ENCODE measurements around the gene HOXA6. TPM values are rescaled to one million over a fixed set of nuclear protein-coding genes. Genes with fewer than 3 reads are reported as not detected.

The HOXA6 gene
- total and polyA plus RNA-seq, 2 donors (not counting 1 experiment from before 2014, with no cell fraction given): 1.2 to 3.6 TPM

DNA sequence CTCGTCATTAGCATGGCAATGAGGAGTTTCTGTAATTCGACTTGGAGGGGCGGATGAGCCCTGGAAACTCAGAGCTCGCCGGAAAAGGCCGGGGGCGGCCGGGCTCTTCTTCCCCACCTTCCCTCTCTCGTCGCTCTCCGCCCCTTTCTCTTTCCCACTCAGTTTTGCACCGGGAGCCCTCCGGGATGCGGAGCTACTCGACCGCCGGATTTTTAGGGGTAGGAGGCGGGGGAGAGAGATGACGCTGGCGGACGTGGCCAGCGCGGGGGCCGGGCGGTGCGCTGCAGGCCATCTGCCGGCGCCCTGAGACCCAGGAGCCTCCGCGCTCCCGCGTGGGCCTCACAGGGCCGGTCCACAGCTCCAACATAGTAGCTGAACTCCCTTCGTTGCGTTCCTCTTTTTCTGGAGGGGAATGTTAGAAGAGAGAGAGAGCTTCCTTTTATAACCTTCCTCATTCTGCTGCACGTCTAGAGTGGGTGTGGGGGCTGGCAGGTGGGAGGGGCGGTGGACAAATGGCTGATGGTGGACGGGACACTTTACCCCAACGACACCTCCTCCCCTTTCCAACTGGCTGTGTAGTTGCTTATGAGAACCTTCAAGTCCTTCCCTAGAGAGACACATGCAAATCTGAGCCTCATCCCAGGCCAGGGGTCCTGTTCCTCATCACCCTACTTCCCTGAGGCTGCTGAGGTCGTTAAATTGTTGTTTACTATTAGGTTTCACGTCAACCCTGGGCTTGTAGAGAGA lies 50.6 kb downstream of the HOXA6 start:
- Histone ChIP-seq H3K4me2 (ENCODE audit: extremely low read depth, insufficient read depth, low read length) (peak overlapping the region; percentile 97), H2AFZ (ENCODE audit: low read length) (no peak overlapping the region), H3K9me3 (ENCODE audit: control insufficient read depth, insufficient read depth, low read depth, low read length) (no peaks in the 10 kb centered on the region), H3K79me2 (ENCODE audit: control insufficient read depth, insufficient read depth, low read length) (peaks cover 54% of the 10 kb centered on the region), H3K27me3 (ENCODE audit: control insufficient read depth, insufficient read depth, low read length) (no peaks in the 10 kb centered on the region), H3K36me3 (ENCODE audit: control insufficient read depth, insufficient read depth, low read length) (no peaks in the 10 kb centered on the region), H3K9ac (ENCODE audit: insufficient read depth, low read length) (peak overlapping the region; percentile 93), H3K4me1 (ENCODE audit: control insufficient read depth, extremely low read depth, insufficient read depth, low read length) (peaks cover 4% of the 10 kb centered on the region), H3K27ac (ENCODE audit: insufficient read depth, low read length) (peak overlapping the region; percentile 95), H3K4me3 (replicated peaks in 1 of 4; ENCODE audit: control extremely low read depth in 1 of 4, insufficient read depth in 1 of 4, low read depth in 3 of 4, low read length in 4 of 4) (peak overlapping the region; percentile 70 to 93 (median 84)), H4K20me1 (ENCODE audit: control insufficient read depth, extremely low read depth, insufficient read depth, low read length) (no peaks in the 10 kb centered on the region)
- peak; percentile 59 to 61 for DNase-seq (ENCODE audit: low read depth in 2 of 2)
- TF ChIP-seq, protein P1, sequence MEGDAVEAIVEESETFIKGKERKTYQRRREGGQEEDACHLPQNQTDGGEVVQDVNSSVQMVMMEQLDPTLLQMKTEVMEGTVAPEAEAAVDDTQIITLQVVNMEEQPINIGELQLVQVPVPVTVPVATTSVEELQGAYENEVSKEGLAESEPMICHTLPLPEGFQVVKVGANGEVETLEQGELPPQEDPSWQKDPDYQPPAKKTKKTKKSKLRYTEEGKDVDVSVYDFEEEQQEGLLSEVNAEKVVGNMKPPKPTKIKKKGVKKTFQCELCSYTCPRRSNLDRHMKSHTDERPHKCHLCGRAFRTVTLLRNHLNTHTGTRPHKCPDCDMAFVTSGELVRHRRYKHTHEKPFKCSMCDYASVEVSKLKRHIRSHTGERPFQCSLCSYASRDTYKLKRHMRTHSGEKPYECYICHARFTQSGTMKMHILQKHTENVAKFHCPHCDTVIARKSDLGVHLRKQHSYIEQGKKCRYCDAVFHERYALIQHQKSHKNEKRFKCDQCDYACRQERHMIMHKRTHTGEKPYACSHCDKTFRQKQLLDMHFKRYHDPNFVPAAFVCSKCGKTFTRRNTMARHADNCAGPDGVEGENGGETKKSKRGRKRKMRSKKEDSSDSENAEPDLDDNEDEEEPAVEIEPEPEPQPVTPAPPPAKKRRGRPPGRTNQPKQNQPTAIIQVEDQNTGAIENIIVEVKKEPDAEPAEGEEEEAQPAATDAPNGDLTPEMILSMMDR (conservative IDR thresholded peaks at IDR 0.05 in 1 of 2, IDR thresholded peaks at IDR 0.05 in 1 of 2; ENCODE audit: low read depth in 1 of 2, low read length in 2 of 2): no peak
- TF ChIP-seq EZH2 (IDR thresholded peaks at IDR 0.05; ENCODE audit: low read length, missing control alignments): no peak

DNA sequence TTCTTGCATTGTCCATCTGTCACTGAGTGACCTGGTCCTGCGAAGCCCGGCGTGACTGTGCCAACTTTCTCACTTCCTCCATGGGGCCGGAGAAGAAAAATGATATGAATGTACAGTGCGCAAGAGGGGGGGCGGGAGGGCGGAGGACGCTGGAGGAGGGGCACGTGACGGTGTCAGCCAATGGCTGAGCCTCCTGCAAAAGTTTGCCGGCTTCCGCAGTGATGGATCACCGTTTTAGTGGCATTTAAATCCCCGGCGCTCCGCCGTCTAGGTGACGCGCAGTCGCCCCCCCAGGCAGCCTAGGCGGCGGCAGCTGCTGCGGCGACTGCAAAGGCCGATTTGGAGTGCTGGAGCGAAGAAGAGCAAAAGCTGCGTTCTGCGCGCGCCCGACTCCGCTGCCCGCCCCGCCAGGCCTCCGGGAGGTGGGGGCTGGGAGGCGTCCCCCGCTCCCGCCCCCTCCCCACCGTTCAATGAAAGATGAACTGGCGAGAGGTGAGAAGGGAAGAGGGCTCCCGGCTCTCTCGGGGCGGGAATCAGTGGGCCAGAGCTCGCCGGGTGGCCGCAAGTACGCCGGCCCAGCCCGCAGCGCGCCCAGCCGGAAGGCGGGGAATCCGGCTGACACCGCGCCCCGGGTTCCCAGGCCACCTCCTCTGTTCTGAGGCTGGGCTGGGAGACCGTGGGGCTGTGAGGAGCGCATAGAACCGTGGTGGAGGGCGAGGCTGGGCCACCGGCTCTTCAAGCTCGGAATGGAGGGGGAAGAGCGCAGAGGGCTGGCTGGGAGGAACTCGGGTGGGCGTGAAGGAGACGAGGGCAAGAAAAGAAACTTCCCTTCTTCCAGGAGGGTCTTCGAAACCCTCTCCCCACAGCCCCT lies 51.4 kb downstream of the HOXA6 start, which contains the start of gene HOXA1:
Gene HOXA1 (minus strand): TSS at position 104 of the 871 bp plus-strand sequence. CDS start 88 bp downstream, at position 16.
- H3K27ac ChIP-seq (ENCODE audit: insufficient read depth, low read length): peak within 1 kb of the TSS; percentile 95
- H2AFZ ChIP-seq (ENCODE audit: low read length): peak within 1 kb of the TSS; percentile 27
- no peaks in the 10 kb centered on the region for H3K9me3 ChIP-seq (ENCODE audit: control insufficient read depth, insufficient read depth, low read depth, low read length)
- H3K9ac ChIP-seq (ENCODE audit: insufficient read depth, low read length): peak within 1 kb of the TSS; percentile 93
- TF ChIP-seq, protein P1 (conservative IDR thresholded peaks at IDR 0.05 in 1 of 2, IDR thresholded peaks at IDR 0.05 in 1 of 2; ENCODE audit: low read depth in 1 of 2, low read length in 2 of 2): no peak
- TF ChIP-seq EZH2 (IDR thresholded peaks at IDR 0.05; ENCODE audit: low read length, missing control alignments): no peak
- no peaks in the 10 kb centered on the region for H3K36me3 ChIP-seq (ENCODE audit: control insufficient read depth, insufficient read depth, low read length)
- H3K4me2 ChIP-seq (ENCODE audit: extremely low read depth, insufficient read depth, low read length): peak within 1 kb of the TSS; percentile 97
- no peaks in the 10 kb centered on the region for H3K27me3 ChIP-seq (ENCODE audit: control insufficient read depth, insufficient read depth, low read length)
- no peaks in the 10 kb centered on the region for H4K20me1 ChIP-seq (ENCODE audit: control insufficient read depth, extremely low read depth, insufficient read depth, low read length)
- DNase-seq (ENCODE audit: low read depth in 2 of 2): peak; percentile 93 to 95
- H3K4me3 ChIP-seq (replicated peaks in 1 of 4; ENCODE audit: control extremely low read depth in 1 of 4, insufficient read depth in 1 of 4, low read depth in 3 of 4, low read length in 4 of 4): peak within 1 kb of the TSS; percentile 70 to 93 (median 84)
- H3K79me2 ChIP-seq (ENCODE audit: control insufficient read depth, insufficient read depth, low read length): peaks cover 49% of the 10 kb centered on the region
- H3K4me1 ChIP-seq (ENCODE audit: control insufficient read depth, extremely low read depth, insufficient read depth, low read length): peaks cover 4% of the 10 kb centered on the region

Other genes with a start within 250 kb of the HOXA6 start
- gene HOXA1, start 51.8 kb downstream of the HOXA6 start, total RNA-seq: 0.50 and 0.51 TPM in 2 replicates
- gene HOXA1, start 51.8 kb downstream of the HOXA6 start, polyA plus RNA-seq: 0.58 and 0.83 TPM in 2 replicates
- 1.0 and 1.3 TPM in 2 replicates for gene HOXA2, start 45.1 kb downstream of the HOXA6 start, total RNA-seq
- gene HOXA2, start 45.1 kb downstream of the HOXA6 start, polyA plus RNA-seq: 2.3 and 2.6 TPM in 2 replicates
- 0.33 and 0.51 TPM in 2 replicates for gene HOXA4, start 17.0 kb downstream of the HOXA6 start, total RNA-seq
- 2.4 and 3.6 TPM in 2 replicates for gene HOXA4, start 17.0 kb downstream of the HOXA6 start, polyA plus RNA-seq
- 18.3 and 22.1 TPM in 2 replicates for gene HOXA5, start 4.1 kb downstream of the HOXA6 start, total RNA-seq
- 16.6 and 35.6 TPM in 2 replicates for gene HOXA5, start 4.1 kb downstream of the HOXA6 start, polyA plus RNA-seq
- 1.5 TPM in 2 replicates for gene HOXA3, start 4.8 kb upstream of the HOXA6 start, total RNA-seq
- gene HOXA3, start 4.8 kb upstream of the HOXA6 start, polyA plus RNA-seq: 0.44 and 0.68 TPM in 2 replicates
- gene HOXA7, start 8.9 kb upstream of the HOXA6 start, total RNA-seq: 1.0 and 1.2 TPM in 2 replicates
- 5.3 and 5.9 TPM in 2 replicates for gene HOXA7, start 8.9 kb upstream of the HOXA6 start, polyA plus RNA-seq
- gene HOXA9, start 17.8 kb upstream of the HOXA6 start, total RNA-seq: under 0.01 TPM in 1 of 2 replicates, not detected in the other
- 0.08 and 0.11 TPM in 2 replicates for gene HOXA9, start 17.8 kb upstream of the HOXA6 start, polyA plus RNA-seq
- under 0.01 and 0.17 TPM in 2 replicates for gene HOXA10, start 26.5 kb upstream of the HOXA6 start, total RNA-seq
- gene HOXA10, start 26.5 kb upstream of the HOXA6 start, polyA plus RNA-seq: 0.25 and 1.00 TPM in 2 replicates
- gene HOXA11, start 37.5 kb upstream of the HOXA6 start, total RNA-seq: not detected in 2 replicates
- 0.03 and 0.18 TPM in 2 replicates for gene HOXA11, start 37.5 kb upstream of the HOXA6 start, polyA plus RNA-seq
- gene HOXA13, start 52.3 kb upstream of the HOXA6 start, total RNA-seq: not detected in 2 replicates
- not detected in 2 replicates for gene HOXA13, start 52.3 kb upstream of the HOXA6 start, polyA plus RNA-seq
- gene EVX1, start 95.0 kb upstream of the HOXA6 start, total RNA-seq: not detected in 2 replicates
- not detected in 2 replicates for gene EVX1, start 95.0 kb upstream of the HOXA6 start, polyA plus RNA-seq